Neural crest cell (in vitro differentiated cells): ENCODE measurements around the gene COL7A1. TPM values are rescaled to one million over a fixed set of nuclear protein-coding genes. Genes with fewer than 3 reads are reported as not detected.

Experiments
- DNase-seq: peaks from one replicate; pipeline ENCODE4 v3.0.0; 2021; ENCODE audit warnings: low read depth, mixed read lengths, low spot score
- H3K27ac Mint-ChIP-seq: one replicate; pipeline ENCODE4 v1.8.0; 2021; ENCODE audit warnings: mild to moderate bottlenecking, mixed read lengths; ENCODE audit not compliant: unreplicated experiment
- H3K27me3 Mint-ChIP-seq: 2 replicates; pipeline ENCODE4 v1.8.0; 2021; ENCODE audit warnings: low read depth, mild to moderate bottlenecking, mixed read lengths
- H3K36me3 Mint-ChIP-seq: 2 replicates; pipeline ENCODE4 v1.8.0; 2021; ENCODE audit warnings: low read depth, mild to moderate bottlenecking, mixed read lengths
- H3K4me1 Mint-ChIP-seq: 2 replicates; pipeline ENCODE4 v1.8.0; 2021; ENCODE audit warnings: mixed read lengths
- H3K4me3 Mint-ChIP-seq: one replicate; pipeline ENCODE4 v1.8.0; 2021; ENCODE audit warnings: mild to moderate bottlenecking, mixed read lengths
- H3K9me3 Mint-ChIP-seq: 2 replicates; pipeline ENCODE4 v1.8.0; 2021; ENCODE audit warnings: mixed read lengths
- total RNA-seq: library from RNA; stranded (reverse); gene quantifications from 2 replicates; pipeline ENCODE4 v1.2.1, GENCODE V29; 2021
- TF ChIP-seq, protein P1 (sequence below): fragments of 200-600 bp; sonication (generic); conservative IDR thresholded peaks from 2 replicates; pipeline ENCODE4 v1.5.0; 2021; ENCODE audit warnings: antibody characterized with exemption, mild to moderate bottlenecking

Gene COL7A1
- total RNA-seq, 1 donor from 2014 or later, result 28.7 TPM

DNA sequence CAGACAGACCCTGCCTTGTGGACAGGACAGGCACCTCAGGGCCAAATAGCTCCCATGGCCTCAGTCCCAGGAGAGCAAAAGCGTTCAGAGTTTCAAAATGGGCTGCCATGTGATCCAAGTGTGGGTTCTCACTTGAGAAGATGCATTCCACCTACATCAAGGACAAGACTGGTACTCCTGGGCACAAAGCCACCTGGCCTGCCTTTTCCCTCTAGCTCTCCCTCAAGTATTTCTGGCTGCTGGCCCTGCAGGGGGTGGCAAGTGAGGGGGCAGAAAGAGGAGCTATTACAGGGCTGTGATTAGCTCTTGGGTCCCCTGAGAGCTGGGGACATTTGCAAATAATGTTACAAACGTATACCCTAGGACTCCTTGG, 6.5 kb upstream of the COL7A1 start:
- Mint-ChIP-seq H3K9me3 (no peaks in the 10 kb centered on the region), H3K36me3 (peaks cover 14% of the 10 kb centered on the region), H3K4me3 (no peak overlapping the region), H3K27me3 (no peaks in the 10 kb centered on the region), H3K27ac (no peak overlapping the region), H3K4me1 (peaks cover 9% of the 10 kb centered on the region)
- no peak for DNase-seq
- TF ChIP-seq, protein P1, sequence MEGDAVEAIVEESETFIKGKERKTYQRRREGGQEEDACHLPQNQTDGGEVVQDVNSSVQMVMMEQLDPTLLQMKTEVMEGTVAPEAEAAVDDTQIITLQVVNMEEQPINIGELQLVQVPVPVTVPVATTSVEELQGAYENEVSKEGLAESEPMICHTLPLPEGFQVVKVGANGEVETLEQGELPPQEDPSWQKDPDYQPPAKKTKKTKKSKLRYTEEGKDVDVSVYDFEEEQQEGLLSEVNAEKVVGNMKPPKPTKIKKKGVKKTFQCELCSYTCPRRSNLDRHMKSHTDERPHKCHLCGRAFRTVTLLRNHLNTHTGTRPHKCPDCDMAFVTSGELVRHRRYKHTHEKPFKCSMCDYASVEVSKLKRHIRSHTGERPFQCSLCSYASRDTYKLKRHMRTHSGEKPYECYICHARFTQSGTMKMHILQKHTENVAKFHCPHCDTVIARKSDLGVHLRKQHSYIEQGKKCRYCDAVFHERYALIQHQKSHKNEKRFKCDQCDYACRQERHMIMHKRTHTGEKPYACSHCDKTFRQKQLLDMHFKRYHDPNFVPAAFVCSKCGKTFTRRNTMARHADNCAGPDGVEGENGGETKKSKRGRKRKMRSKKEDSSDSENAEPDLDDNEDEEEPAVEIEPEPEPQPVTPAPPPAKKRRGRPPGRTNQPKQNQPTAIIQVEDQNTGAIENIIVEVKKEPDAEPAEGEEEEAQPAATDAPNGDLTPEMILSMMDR, result no peak

DNA sequence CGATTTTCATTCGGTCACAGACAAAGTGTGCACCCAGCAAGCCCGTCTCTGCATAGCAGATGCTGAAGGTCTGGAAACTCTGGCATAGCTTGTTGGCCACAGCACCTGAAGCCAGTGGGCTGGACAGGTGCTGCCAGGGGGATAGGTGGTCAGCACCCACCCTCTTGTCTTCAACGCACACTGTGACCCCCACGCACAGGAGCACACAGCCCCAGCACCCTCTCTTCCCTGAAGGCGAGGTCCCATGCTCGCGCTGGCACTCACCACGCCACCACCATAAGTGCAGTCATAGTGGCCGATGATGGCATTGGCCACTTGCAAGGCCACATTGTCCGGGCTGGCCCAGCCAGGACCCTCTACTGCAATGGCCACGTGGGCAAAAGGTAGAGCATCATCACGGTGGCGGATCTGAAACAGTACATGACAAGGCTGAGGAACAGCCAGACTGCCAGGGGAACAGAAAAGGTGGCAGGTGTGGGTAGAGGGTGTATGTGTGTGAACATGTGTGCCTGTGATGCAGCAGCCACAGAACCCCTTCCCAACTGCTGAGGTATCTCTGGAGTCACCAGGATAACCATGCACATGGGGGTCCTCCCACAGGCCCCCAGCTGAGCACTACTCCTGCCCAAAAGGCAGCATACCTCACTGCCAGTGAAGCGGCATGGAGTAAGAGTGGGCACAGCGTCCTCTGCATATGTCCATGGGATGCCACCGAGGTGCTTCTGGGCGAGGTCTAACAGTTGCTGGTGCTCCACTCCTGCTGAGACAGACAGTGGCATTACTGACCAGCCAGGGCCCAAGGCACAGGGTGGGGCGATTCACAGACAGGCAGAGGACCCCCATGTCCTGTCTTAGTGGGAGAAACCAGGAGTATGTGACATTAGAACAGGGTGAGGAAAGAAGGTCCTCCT, 5.8 kb upstream of the COL7A1 start:
- H3K27me3 Mint-ChIP-seq, result no peaks in the 10 kb centered on the region
- no peaks in the 10 kb centered on the region for H3K9me3 Mint-ChIP-seq
- no peak overlapping the region for H3K4me3 Mint-ChIP-seq
- no peak for DNase-seq
- peaks cover 14% of the 10 kb centered on the region for H3K36me3 Mint-ChIP-seq
- TF ChIP-seq, protein P1, result no peak
- H3K27ac Mint-ChIP-seq, result peak overlapping the region; percentile 75
- peaks cover 13% of the 10 kb centered on the region for H3K4me1 Mint-ChIP-seq

DNA sequence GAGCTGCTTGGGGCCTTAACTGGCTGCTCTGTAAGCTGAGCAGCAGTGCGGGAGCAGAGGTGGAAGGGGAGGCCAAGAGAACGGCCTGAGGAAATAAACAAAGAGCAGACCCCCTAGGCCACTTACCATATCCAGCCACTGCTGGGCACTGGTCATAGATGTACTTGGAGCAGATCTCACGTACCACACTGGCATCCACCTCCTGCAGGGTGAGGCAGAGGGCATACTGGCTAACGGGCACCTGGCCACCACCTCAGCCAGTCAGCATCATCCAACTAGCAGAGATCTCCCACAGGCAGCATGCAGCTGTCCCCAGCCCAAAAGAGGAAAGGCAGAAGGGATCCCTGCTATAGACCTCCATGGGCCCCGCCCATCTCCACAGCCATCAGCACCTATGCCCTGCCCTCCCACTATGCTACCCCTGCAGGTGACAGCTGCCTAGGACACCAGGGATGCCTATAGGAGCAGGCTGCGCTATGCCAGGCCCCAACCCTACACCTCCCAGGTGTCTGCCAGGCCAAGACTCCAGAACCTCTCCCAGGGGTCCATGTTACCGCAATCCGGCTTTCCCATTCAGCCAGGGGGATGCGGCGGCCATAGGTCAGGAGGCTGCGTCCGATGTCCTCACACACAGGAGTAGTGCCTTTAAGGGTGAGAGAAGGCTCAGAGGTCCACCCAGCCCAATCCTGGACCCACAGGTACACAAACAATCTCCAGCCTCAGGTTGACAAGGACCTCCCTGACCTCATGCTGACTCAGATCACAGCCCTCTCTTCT, 4.6 kb upstream of the COL7A1 start:
- Mint-ChIP-seq H3K9me3 (no peaks in the 10 kb centered on the region), H3K36me3 (peaks cover 14% of the 10 kb centered on the region), H3K27ac (no peak overlapping the region), H3K4me3 (no peak overlapping the region), H3K4me1 (peaks cover 17% of the 10 kb centered on the region), H3K27me3 (no peaks in the 10 kb centered on the region)
- no peak for DNase-seq
- TF ChIP-seq, protein P1, result no peak

DNA sequence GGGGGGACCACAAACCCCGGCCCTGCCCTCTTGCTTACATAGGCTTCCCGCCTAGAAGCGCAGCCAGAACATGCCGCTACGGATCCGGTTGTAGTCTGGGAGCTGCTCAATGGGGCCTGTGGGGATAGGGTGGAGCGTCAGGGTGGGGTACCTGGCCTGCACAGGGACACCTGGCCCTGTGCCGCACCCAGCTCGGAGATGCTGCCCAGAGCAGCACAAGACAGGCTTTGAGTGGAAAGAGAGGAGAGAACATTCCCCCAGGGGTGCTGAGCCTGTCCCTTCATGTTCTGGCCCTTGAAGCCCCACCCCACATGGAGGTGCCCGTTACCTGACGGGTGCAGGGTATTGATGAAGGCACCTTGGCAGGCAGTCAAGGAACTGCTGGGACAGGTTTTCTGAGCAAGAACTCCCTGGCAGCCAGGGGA, 4.0 kb upstream of the COL7A1 start:
- Mint-ChIP-seq H3K27ac (no peak overlapping the region), H3K36me3 (peaks cover 14% of the 10 kb centered on the region), H3K4me1 (peaks cover 17% of the 10 kb centered on the region), H3K9me3 (no peaks in the 10 kb centered on the region), H3K27me3 (no peaks in the 10 kb centered on the region), H3K4me3 (no peak overlapping the region)
- TF ChIP-seq, protein P1, result no peak
- no peak for DNase-seq

DNA sequence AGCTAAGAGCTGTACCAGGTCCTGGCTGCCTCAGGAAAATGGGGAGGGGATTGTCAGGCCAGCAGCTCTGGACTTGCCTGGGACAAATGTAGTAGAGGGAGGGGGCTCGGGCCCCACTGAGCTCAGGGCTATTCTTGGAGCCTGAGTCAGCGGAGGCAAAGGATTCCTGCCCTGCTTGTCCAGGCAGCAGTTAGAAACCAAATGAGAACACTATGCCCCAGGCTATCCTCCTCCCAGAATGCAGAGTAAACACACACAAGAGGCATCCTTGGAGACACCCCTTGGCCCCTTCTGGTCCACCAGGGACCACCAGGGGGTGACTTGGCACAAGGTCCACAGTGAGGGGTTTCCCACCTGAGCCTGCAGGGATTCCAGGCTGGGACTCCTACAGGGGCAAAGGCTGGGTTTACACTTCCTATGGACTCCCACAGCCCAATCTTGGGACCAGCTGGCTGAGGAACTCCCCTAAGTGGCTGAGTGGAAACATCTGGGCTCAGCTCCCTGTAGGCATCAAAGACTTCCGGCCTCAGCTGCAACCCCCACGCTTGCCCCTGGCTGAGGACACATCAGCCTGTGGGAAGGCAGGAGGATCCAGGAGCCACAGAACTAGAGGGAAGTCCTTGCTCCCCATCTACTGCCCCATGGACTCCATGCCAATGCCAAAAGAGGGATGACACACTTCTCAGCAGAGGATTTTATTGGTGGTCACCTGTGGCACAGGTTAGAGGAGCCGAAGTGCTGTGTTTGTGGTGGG, 3.4 kb upstream of the COL7A1 start:
- no peak for DNase-seq
- Mint-ChIP-seq H3K4me3 (peak overlapping the region; percentile 23), H3K27ac (no peak overlapping the region), H3K9me3 (no peaks in the 10 kb centered on the region), H3K4me1 (peaks cover 17% of the 10 kb centered on the region), H3K27me3 (no peaks in the 10 kb centered on the region), H3K36me3 (peaks cover 14% of the 10 kb centered on the region)
- TF ChIP-seq, protein P1, result no peak
